Epidermal melanocyte (primary cell): ENCODE results near the gene MOB1A.
"Not testable (repeated sequence)": the region's sequence is repeated elsewhere in the genome, so short reads cannot be mapped to it uniquely, and the experiment has no call there.

Experiments used
- DNase-seq: peaks from one replicate; pipeline ENCODE4 v3.0.0; 2011; ENCODE audit warnings: low spot score; ENCODE audit not compliant: insufficient read length

MOB1A gene

GRCh38 chr2:74148457-74149246, 30.0 kb downstream of the MOB1A start:
- DNase-seq: no peak

DNA sequence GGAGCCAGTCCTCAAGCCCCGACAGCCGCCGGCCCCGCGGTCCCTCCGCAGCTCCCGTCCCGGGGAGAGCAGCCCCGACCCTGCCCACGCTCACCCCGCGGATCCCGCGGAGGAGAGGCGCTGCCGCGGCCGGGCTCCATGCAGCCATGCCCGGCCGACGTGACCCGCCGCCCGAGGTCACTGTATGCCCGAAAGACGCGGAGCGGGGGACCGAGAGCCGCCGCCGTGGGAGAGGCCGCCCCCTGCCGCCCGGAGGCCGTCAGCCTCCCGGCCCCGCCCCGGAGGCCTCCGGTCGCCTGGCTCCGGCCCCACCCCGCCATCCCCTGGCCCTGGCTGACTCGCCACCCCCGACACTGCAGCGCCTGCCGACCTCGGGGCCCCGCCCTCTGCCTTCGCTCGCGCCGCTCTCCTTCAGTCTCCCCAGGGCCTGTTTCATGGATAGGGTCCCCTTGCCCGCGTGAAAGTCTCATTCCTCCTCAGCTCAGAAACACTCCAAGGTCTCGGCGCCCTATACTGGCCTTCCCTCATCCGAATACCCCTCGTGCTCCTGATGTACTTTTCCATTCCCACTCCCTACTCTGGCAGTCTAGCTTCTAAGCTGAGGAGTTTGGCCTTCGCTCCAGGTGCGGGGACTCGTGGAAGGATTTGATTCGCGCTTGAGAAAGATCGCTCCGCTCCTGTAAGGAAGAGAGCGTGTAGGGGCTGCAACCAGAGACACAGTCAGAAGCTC, 30.8 kb downstream of the MOB1A start, which contains the start of gene BOLA3:
TSS of gene BOLA3 (minus strand) at position 186 of the 730 bp plus-strand sequence. CDS start at position 148, 38 bp downstream.
- peak; percentile 91 for DNase-seq

- DNase-seq: no peak
Measured at GRCh38 chr2:74146929-74147726, 31.6 kb downstream of the MOB1A start.

DNA sequence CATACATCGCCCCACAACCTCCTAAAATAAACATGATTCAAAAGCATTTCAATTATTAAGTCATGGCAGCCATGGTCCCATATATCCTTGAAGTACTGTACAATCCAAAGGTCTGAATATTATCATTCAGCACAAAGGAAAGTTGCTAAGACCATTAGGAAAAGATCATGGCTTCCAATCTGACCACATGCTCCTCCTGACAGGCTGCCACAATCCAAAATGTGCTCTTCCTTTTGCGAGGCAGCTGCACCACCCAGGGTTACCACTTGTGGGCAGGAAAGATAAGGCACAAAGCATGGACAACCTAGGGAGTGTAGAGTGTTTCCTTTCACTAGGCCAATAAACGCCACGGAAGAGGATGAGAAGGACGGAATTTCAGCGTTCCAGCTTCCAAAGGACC, 36.3 kb downstream of the MOB1A start:
- no peak for DNase-seq

GRCh38 chr2:74138600-74139323, 39.9 kb downstream of the MOB1A start:
- no peak for DNase-seq

DNA sequence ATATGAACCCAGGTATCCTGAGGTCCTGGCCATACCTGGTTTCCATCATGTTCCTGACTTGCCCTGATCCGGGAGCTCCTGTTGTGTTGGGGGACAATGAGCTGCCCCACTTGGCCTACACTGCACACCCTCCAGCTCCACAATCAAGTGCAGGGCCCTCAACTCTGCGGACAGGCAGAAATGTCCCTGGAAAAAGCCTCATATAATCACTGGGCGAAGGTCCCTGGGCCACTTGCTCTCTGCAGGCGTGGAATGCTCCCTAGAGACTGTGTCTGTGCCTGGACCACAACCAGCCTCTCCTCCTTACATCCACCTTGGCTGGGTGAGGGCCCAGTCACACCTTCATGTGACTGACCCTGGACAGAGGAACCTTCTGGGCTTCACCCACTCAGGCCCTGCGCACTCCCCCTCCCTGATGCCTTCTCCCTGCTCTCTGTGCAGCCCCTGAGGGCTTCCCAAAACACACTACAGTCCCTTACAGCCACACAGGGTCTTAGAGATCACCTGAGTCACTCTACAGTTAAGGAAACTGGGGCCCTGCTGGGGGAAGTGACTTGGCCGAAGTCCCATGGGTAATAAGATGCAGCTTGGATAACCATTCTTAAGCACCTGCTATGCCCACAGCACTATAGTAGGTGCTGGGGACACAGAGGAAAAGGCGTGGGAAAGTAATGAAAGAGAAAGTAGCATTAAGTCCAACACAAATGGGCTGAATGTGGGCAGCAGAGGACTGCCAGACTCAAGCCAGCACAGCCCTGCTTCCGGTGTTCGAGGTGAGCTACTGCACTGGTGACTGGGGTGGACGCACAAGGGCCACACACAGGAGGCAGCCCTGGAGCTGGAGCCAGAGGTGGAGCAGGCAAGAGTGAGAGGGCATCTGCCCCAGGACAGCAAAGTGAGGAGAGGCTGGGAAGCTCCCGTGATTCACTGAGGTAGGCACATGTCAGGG, 40.8 kb downstream of the MOB1A start:
- DNase-seq: no peak

DNA sequence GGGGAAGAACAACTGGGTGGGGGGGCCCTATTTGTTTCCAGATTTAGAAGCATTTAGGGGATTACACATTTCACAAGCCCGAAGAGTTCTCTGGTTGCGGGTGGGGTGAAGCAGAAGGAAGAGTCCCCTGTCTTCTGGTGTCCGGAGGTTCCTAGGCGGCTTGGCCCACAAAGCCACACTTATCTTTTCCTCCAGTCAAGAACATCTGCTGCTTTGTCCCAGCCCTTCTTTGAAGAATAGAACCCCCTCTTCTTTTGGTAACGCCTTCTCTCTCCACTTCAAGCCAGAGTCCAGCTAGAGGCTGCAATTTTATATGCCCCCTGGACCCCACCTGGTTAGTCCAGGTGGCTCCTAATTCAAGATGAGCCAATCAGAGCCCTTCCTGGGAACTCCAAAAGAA, 46.8 kb downstream of the MOB1A start:
- DNase-seq: no peak

GRCh38 chr2:74130211-74130995, 48.3 kb downstream of the MOB1A start:
- DNase-seq: no peak

GRCh38 chr2:74128206-74128605, 50.5 kb downstream of the MOB1A start:
- DNase-seq: no peak

DNA sequence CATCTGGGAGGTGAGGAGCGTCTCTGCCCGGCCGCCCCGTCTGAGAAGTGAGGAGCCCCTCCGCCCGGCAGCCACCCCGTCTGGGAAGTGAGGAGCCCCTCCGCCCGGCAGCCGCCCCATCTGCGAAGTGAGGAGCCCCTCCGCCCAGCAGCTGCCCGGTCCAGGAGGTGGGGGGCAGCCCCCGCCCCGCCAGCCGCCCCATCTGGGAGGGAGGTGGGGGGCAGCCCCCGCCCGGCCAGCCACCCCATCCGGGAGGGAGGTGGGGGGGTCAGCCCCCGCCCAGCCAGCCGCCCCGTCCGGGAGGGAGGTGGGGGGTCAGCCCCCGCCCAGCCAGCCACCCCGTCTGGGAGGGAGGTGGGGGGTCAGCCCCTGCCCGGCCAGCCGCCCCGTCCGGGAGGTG, 54.7 kb downstream of the MOB1A start:
- not testable (repeated sequence) for DNase-seq

DNA sequence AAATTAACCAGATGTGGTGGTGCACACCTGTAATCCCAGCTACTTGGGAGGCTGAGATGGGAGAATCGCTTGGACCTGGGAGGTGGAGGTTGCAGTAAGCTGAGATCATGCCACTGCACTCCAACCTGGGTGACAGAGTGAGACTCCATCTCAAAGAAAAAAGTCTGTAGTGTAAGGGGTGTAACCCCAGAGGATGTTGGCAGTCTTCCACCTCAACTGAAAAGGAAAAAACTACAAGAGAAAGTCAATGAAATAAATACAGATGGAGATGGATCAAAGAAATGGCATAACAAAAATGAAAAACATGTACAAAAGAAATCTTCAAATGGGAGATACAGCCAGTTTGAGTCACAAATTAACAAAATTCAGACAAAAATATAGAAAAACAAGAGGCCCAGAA, 56.8 kb downstream of the MOB1A start:
- not testable (repeated sequence) for DNase-seq

- DNase-seq: peak; percentile 89
Measured at GRCh38 chr2:74119912-74120825, 58.5 kb downstream of the MOB1A start.

GRCh38 chr2:74119339-74119738, 59.3 kb downstream of the MOB1A start:
- DNase-seq: no peak

- no peak for DNase-seq
Measured at GRCh38 chr2:74111380-74111779, 67.3 kb downstream of the MOB1A start.

GRCh38 chr2:74110537-74110936, 68.1 kb downstream of the MOB1A start:
- DNase-seq: no peak

DNA sequence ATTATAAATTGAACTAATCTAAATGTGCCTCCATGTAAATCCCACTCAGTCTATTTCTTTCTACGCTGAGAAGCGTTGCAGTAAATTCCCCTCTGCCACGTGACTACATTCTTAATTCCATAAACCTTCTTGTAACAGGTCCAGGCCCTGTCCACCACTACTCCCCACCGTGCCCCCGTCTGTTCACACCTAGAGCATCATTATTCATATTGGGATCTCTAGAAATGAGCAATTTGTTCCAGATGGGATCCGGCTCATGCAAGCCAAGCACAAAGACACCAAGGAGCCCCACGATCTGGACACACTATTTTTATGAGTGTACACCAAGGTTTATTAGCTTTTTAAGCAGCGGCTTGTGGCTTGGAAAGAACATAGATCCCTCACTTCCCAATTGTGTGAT, 69.1 kb downstream of the MOB1A start:
- DNase-seq: no peak

DNA sequence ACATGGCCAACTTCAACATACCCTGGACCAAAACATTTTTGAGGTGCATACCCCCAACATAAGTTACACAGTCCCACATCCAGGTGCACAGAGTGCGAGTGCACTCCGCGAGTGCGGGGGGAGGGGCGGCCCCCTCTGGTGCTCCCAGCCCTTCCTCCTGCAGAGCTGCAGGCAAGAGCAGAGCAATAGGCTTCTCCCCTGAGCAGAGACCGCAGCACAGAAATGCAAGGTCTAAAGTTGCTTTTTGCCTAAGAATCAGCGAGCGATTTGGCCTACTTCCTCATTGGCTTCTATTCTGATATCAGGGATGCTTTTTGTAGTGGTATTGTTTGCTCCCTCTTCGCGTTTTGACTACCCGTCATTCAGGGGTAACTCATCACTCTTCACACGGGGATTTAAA, 71.6 kb downstream of the MOB1A start:
- no peak for DNase-seq

GRCh38 chr2:74105413-74105812, 73.3 kb downstream of the MOB1A start:
- DNase-seq: no peak
